ENCODE measurements around the gene H2AZ2. TPM values are rescaled to one million over a fixed set of nuclear protein-coding genes. Genes with fewer than 3 reads are reported as not detected.
A peak's percentile ranks its signal among the peaks of the same experiment; 100 is the strongest.
"Not testable (repeated sequence)": the region's sequence is repeated elsewhere in the genome, so short reads cannot be mapped to it uniquely, and the experiment has no call there.

The H2AZ2 gene
- total RNA-seq (2014; rRNA removed; shearing (Covaris generic)) = 507 and 572 TPM in 2 replicates

DNA sequence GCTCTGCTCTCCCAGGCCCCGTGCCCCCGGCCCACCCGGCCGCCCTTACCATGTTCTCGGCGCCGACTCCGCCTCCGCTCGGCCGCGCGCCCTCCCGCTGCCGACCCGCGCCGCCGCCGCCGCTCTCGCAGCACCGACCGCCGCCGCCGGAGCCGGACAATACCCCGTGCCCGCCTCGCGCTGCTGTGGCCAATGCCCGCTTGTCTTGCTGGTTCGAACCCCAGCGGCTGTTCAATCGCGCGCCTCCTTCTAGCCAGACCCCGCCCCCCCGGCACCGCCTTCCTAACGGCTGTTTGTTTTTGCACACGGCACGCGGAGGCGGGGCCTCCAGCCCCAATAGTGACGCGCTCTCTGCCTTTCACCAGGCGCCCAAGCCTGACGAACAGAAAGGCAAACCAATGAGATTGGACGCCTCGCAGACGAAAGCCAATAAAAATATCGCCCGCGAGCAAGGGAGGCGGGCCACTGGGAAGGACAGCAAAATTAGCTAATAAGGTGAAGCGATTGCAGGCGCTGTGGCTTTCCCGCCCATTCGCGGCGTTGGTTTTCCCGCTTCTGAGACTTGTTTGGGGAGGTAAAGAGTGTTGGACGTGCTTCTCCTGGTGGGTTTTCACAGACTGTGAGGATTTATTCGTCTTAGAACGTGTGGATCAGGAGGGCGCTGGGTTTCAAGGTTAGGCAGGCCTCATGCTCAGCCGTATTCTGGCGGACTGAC, at the start of gene H2AZ2:
H2AZ2 (minus strand) TSS at position 168 of the 715 bp plus-strand sequence; CDS start at position 52, 116 bp downstream.
- peak; percentile 100 for DNase-seq (ENCODE audit: low spot score)

DNA sequence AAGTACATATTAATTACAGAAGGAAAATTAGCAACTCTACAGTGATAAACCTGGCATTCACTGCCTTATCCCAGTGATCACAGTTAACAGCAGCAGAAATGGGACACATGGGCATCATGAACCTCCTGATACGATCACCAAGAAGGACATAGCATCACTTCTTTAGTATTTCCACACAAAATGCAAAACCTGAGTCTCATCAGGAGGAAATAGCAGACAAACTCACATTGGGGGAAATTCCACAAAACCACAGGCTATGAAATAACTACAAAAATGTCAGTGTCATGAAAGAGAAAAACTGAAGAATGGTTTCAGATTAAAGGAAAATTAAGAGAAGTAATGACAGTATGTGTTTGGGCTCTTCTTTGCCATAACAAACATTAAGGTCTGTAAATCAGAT, 49.4 kb upstream of the H2AZ2 start:
- DNase-seq (ENCODE audit: low spot score) = no peak

DNA sequence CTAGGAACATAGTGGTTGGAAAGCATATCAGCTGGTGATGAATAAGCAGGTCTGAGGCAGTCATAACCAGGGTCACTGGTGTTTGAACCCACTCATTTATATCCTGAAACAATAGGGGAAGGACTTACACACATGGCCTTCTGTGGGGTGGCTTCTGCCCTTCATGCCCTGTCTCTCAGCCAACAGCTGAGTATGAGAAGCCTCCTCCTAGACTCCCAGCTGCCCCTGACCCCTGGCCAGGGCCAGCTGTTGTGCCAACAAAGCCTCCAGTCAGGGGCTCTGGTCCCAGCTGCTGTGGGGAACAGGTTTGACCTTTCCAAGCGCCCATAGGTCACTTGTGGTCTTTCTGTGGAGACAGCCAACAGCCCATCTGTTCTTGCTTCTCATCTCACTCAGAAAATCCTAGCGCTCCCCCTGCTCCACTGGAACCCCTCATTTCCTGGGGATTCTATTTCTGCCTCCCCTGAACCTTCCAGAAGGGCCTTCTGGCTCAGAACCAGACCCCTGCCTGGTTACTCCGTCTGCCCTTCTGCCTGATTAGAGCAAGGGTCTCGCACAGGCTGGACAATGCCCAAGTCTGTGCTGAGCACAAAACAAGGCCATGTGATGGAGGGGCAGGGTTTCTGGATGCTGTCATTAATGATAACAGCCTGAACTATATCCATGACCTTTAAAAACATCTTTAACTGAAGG, 47.1 kb upstream of the H2AZ2 start:
- DNase-seq (ENCODE audit: low spot score) = no peak

DNA sequence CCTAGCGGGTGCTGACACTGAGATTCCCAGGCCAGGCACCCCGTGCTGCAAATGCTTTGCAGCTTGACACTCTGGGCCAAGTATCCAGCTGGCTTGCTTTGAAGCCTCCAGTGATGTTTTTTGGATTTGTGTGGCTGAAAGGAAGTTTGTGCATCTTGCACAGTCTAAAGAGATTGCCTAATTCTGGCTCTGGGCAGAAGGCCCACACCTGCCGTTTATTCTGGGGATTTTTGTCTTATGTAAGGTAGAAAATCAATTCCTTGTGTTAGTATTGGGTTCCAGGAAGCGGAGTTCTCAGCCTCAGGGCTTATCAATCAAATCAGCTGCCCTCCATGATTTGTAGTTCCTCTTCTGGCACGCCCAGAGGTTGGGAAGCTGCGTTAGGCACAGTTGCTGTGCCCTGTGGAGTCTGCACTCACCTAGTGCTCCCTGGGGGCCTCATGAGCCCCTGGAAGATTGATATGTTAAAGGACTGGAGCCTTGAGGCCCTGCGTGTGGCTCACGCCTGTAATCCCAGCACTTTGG, 45.9 kb upstream of the H2AZ2 start:
- DNase-seq (ENCODE audit: low spot score) = no peak

DNA sequence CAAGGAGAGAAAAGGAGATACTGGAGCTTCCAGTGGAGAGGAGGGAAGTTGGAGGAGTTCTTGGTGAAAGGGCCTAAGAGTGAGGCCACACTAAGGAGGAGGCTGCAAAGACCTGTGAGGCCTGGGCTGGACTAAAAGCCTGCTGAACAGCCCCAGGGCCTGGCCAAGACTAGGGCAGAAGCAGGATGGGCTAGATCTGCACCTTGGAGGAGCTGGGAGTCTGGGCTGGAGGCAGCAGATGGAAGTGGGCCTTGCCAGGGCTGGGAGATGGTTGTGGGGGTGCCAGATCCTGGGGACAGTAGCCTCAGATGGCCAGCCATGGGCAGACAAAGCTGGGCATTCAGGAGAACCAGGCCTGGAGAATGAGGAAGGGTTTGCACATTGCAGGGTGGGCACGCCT, 43.9 kb upstream of the H2AZ2 start:
- DNase-seq (ENCODE audit: low spot score) = no peak

DNA sequence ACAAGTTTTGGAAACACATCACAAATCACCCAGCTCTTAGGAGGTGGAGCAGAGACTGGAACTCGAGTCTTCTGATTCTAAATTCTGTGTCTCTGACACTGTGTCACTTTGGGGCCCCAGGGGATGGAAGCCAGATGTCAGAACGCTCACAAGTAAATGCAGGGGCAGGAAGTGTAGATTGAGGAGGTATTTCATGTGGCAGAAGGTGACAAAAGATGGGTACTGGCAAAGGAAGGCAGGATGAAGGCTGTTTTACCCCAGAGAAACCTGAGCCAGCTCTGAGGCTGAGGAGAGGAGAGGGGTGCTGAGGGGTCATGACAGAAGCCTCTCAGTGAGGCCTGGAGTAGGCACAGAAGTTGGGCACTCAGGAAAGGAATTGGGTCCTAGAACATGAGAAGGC, 43.5 kb upstream of the H2AZ2 start:
- DNase-seq (ENCODE audit: low spot score) = no peak

DNA sequence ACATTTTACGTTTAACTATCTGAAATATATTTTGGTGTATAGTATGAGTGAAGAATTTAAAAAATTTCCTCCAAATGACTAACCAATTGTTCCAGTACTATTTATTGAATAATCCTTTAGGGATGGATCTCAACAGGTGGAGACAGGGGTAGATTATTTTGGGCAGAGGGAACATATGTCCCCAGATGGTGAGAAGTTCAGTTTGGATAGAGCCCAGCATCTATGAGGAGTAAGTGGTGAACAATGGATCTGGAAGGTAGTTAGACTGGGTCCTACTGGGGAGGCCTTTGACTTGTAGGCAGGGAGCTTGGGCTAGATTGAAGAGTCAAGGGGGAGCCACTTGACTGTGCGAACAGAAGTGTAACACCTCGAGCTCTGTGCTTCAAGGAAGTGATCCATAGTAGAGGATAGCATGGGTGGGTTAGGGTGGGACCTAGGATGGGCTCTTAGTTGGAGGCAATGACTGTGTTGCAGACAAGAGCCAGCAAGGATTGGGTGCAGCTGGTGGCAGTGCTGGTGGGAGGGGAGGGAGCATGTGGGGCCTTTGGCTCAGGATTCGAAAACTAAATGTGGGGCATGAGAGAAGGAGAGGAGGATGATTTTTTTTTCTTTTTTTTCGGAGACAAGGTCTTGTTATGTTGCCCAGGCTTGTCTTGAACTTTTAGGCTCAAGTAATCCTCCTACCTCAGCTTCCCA, 41.3 kb upstream of the H2AZ2 start:
- no peak for DNase-seq (ENCODE audit: low spot score)

DNA sequence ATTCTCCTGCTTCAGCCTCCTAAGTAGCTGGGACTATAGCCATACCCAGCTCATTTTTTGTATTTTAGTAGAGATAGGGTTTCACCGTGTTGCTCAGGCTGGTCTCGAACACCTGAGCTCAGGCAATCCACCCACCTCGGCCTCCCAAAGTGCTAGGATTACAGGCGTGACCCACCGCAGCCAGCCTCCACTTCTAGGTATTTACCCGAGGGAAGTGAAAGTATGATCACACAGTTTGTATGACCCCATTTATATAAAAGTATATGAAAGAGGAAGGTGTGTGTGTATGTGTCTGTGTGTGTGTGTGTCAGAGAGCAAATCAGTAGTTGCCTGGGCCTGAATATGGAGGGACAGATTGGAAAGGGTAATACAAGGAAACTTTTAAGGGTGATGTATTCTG, 39.4 kb upstream of the H2AZ2 start:
- DNase-seq (ENCODE audit: low spot score) = no peak

DNA sequence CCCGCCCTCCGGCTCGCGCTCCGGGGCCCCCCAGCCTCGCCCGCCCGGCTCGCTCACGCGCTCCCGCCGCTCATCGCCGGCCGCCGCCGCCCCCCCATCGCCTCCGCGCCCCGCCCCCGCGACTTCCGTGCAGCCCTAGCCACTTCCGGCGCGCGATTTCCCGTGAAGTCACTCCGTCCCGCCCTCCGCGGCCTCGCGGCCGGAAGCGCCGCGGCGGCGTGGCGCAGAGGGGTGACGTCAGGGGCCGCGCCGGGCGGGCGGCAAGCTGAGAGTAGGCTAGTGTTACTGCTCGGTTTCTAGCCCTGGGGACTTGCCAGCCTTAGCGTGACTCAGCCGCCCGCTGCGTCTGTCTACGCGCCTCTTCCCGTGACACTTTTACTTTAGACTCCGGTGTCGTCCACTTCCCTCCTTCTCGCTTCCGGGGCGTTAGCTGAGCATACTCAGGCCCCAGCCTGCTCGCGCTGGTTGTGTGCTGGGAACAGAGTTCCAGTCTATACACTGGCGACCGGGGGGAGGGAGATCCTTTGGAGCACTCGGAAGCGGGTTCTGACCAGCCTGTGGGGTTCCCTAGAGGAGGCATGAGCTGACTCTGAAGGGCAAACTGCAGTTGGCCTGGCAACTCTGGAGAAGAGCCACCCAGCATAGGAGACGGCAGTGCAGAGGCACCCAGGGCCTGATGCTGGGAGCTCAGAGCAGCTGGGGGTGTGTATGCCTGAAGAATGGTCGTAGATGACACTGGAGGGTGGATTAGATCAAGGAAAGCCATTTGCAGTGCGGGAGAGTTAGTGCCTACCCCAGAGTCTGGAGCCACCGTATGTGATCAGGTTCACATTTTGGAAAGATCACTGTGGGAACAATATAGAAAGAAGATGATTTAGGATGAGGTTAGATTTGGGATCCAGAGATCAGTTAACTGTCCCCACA, 37.8 kb upstream of the H2AZ2 start, which contains the start of gene PURB:
PURB (minus strand) TSS at position 137 of the 924 bp plus-strand sequence. CDS start 182 bp downstream, outside the sequence.
- DNase-seq (ENCODE audit: low spot score) = peak; percentile 99

DNA sequence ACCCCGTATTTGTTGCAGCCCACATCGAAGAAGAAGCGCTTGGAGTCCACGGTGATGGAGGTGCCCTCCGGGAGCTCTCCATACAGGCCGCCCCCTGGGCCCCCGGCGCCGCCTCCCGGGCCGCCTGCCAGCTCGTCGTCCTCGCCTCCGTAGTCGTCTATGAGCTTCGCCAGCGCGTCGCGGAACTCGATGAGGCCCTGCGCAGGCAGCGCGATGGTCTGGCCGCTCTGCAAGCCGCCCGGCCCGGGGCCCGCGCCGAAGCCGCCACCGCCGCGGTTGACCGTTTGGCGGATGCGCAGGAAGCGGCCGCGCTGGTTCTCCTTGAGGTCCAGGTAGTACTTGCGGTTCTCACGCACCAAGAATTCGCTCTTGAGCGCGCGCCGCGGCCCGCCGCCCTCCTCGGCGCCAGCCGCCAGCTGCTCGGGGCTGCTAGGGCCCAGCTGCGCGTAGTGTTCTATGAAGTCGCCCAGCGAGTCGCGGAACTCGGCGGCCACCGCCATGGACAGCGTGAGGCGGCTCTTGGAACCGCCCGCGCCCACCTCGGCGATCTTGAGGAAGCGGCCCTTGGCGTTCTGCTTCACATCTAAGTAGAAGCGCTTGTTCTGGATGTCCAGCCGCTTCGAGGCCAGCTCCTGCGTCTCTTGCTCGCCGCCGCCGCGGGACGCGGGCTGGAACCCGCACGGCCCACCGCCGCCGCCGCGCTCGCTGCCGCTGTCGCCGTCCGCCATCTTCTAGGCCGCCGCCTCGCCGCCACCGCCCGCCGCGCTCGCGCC, 36.9 kb upstream of the H2AZ2 start:
- peak; percentile 42 for DNase-seq (ENCODE audit: low spot score)

DNA sequence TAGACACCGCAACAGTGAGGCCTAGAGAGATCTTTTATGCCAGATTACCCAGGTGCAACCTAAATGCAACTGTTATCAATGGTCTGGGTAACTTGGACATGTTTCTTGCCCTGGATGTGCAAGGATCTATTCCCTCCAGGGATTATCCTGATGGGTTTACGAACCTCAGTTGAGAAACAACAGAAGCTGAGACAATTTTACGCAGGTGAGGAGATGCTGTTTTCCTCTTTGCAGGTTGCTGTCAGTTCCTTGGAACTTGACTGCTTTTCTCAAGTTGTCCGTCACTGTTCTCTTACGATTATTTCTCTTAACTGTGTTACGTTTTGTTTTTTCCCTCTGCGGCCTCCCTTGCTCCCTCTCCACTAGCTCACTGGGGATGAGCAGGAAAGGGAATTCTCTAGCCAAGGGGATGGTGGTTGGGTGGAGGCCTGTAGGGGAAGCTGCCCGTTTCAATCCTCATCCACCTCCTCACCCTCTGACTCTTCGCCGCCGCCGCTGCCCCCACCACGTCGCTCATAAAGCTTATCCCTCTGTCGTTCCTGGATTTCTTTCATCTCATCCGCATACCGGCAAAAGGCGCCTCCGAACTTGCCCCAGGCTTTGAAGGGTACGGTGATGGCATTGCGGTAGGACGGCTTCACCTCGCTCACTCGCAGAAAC, 36.2 kb upstream of the H2AZ2 start:
- peak; percentile 32 for DNase-seq (ENCODE audit: low spot score)

DNA sequence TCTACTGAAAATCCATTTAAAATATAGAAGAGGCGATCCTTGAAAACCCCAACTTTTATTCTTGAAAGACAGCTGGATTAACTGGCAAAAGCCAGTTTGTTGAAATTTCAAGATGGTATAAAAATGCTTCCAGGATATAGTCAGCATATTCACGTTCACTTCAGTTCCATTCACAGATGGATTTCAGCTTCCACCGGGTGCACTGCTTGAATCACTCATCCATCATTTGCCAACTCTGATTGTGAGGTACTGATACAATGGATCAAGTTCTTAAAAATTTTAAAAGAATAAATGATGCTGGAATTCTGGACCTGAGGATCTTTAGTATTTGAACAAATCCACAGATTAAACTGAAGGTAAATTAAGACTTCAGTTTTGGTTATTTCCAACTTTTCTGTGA, 35.0 kb upstream of the H2AZ2 start:
- DNase-seq (ENCODE audit: low spot score) = peak; percentile 26

DNA sequence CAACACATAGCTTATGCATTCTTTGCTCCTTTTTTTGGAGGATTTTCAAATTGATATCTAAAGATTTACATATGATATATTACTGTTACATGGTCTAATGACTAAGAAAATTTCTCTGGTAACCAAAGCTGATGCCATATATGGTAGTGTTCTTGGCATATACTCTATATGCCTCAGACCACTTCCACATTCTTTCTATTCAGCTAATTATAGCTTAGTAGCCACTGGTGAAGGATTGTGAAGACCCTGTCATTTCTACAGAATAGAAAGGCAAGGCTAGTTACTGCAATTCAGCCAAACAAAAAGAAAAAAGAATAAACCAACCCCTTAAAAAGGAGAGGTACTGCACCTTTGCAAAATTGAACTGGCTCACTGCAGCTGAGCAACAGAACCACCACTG, 33.7 kb upstream of the H2AZ2 start:
- DNase-seq (ENCODE audit: low spot score) = peak; percentile 87

DNA sequence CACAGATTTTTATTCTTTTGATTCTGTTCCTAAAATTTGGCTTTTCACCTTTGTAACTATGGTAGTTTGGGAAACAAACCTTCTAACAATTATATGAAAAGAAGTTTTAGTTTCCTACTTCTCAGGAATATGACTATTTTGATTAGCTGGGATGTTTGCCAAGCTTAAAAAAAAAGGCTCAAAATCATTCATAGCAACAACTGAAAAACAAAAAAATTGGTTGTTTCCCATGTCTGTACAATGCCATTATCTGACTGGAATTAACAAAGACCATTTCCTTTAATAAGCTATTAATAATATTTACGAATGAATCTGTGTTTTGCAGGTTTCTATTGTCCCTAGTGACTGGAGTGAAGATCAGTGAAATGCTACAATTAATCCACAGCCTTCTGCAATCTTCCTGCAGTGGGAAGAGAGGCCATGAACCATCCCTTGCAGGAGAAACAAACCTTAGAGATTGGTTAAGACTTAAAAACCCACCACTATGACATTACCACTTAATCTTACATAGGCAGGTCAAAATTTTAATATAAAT, 33.2 kb upstream of the H2AZ2 start:
- no peak for DNase-seq (ENCODE audit: low spot score)

DNA sequence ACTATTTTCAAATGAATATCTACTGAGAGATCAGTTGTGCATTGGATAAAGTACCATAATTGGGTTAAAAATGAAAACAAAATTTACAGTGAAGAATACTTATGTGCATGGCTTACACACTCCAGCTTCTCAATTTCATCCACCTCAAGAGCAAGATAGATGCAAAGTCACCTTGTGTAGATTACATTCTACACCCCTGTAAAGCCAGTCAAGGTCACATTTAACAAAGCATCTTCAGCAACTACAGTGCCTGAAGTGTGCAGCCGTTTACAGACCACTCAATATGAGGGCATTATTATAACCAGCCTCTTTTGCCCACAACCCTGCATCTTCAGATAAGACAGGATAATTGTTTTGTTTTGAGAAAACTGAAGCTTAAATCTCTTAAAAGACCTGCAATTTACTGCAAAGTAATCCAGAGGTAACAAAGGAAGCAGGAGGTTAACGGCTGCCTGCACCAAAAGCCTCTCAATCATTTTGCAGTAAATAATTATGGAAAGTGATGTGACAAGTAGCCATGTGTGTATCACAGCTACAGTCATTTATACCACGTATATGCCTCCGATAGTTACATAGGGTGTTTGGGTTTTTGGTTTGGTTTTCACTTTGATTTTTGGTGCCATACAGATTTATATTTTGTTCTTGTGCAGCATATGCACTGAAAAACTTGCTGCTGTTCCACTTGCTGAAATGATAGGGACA, 32.6 kb upstream of the H2AZ2 start:
- DNase-seq (ENCODE audit: low spot score) = no peak

DNA sequence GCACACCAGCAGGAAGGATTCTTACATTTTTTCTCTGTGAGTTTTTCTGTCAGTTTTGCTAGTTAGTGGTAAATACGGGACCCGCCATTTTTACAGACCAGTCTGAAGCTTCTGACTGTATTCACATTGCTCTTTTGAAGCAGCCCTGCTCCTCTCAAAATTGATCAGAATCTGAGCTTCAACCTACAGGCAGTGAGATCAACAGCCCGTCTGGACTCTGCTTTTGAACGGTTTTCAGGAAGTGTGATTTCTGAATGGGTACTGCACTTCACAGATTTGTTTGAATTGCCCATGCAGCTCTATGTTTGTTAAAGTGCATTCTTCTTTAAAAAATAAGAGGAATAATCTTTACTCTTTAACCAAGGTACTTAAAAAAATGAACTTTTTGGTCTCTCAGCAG, 28.5 kb upstream of the H2AZ2 start:
- DNase-seq (ENCODE audit: low spot score) = no peak

DNA sequence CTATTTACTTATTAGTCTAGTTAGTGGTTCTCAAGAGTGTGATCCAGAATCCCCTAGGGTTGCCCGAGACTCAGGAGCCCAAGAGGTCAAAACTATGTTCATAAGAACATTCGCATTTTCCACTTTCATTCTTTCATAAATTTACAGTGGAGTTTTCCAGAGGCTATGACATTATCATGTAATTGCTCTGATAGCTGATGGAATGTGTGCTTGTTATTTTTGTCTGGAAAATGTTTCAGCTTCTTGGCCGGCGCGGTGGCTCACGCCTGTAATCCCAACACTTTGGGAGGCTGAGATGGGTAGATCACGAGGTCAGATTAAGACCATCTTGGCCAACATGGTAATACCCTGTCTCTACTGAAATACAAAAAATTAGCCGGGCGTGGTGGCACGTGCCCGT, 27.4 kb upstream of the H2AZ2 start:
- no peak for DNase-seq (ENCODE audit: low spot score)

DNA sequence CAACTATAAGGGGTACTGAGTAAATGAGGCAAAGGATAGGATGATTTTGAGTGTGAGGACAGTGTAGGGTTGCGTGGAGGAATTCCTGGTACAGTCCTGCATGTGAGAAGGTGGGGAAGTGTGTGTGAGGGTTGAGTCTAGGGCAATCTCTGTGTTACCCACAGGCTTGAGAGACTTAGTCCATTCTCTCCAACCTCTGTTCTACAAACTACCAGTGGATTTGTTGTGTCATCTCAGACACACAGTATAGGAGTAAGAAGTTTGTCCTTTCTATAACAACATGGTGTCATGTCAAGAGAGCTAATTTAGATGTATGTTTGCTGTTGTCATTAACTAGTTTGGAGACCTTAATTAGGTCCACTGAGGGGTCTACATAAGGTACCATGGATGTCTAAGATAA, 24.9 kb upstream of the H2AZ2 start:
- DNase-seq (ENCODE audit: low spot score) = no peak

DNA sequence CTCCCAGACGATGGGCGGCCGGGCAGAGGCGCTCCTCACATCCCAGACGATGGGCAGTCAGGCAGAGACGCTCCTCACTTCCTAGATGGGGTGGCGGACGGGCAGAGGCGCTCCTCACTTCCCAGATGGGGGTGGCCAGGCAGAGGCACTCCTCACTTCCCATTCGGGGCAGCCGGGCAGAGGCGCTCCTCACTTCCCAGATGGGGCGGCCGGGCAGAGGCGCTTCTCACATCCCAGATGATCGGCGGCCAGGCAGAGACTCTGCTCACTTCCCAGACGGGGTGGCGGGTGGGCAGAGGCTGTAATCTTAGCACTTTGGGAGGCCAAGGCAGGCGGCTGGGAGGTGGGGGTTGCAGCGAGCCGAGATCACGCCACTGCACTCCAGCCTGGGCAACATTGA, 24.0 kb upstream of the H2AZ2 start:
- DNase-seq (ENCODE audit: low spot score) = not testable (repeated sequence)
